ENCODE data around the gene HSD17B2.

GRCh38 chr16:82078125-82078524, 43.1 kb downstream of the HSD17B2 start:
- no peak for TF ChIP-seq CTCF (IDR thresholded peaks at IDR 0.05)
- no peak for TF ChIP-seq ZFX (IDR thresholded peaks at IDR 0.05; ENCODE audit: borderline replicate concordance)

Measured in 22Rv1 (cell line).